SU-DHL-6 (cell line): ENCODE results near the gene ZMYM4.

ENCODE experiments used
- H2AFZ ChIP-seq: fragments of 200-600 bp; sonication (generic); 2 replicates; pipeline ENCODE4 v1.6.1; 2014; ENCODE audit warnings: low read depth, mild to moderate bottlenecking, moderate library complexity, mixed read lengths, antibody characterized with exemption, low read length; ENCODE audit not compliant: severe bottlenecking
- H3F3A ChIP-seq: fragments of 200-600 bp; shearing (Covaris generic); 2 replicates; pipeline ENCODE4 v1.6.0; 2016; ENCODE audit warnings: antibody characterized with exemption, mild to moderate bottlenecking; ENCODE audit not compliant: insufficient read depth
- H3K27ac ChIP-seq: fragments of 200-600 bp; sonication (generic); 2 replicates; pipeline ENCODE4 v1.5.1; 2016; ENCODE audit warnings: low read depth, mild to moderate bottlenecking, low read length, moderate library complexity, mixed read lengths
- H3K27me3 ChIP-seq: fragments of 200-600 bp; sonication (generic), shearing (Covaris generic); 2 replicates; pipeline ENCODE4 v1.6.0; 2014; ENCODE audit warnings: mild to moderate bottlenecking, low read length
- H3K36me3 ChIP-seq: fragments of 200-600 bp; sonication (generic); 2 replicates; pipeline ENCODE4 v1.6.1; 2014; ENCODE audit warnings: mild to moderate bottlenecking, low read length, mixed read lengths
- H3K4me2 ChIP-seq: fragments of 300-600, 200-600 bp; shearing (Covaris generic), sonication (generic); 2 replicates; pipeline ENCODE4 v1.6.0; 2014; ENCODE audit warnings: low read length, low read depth, mild to moderate bottlenecking; ENCODE audit not compliant: poor library complexity, severe bottlenecking
- H3K4me3 ChIP-seq: fragments of 200-600 bp; sonication (generic); 2 replicates; pipeline ENCODE4 v1.5.1; 2014; ENCODE audit warnings: antibody characterized with exemption, low read length, mild to moderate bottlenecking, mixed read lengths; ENCODE audit not compliant: insufficient read depth, poor library complexity, severe bottlenecking
- H3K79me2 ChIP-seq: fragments of 200-600 bp; sonication (generic); 2 replicates; pipeline ENCODE4 v1.6.1; 2014; ENCODE audit warnings: mild to moderate bottlenecking, low read length, moderate library complexity; ENCODE audit not compliant: insufficient read depth
- H3K9ac ChIP-seq: fragments of 200-600 bp; sonication (generic); 2 replicates; pipeline ENCODE4 v1.7.0; 2014; ENCODE audit warnings: mild to moderate bottlenecking, low read length
- H3K9me2 ChIP-seq: fragments of 200-600 bp; sonication (generic); replicated peaks from 2 replicates; pipeline ENCODE4 v1.6.1; 2014; ENCODE audit warnings: low read length; ENCODE audit not compliant: insufficient read depth
- H3K9me3 ChIP-seq: fragments of 200-600 bp; sonication (generic); 2 replicates; pipeline ENCODE4 v1.6.1; 2014; ENCODE audit warnings: low read length, mixed read lengths; ENCODE audit not compliant: insufficient read depth
- H4K20me1 ChIP-seq: fragments of 200-600 bp; sonication (generic); 2 replicates; pipeline ENCODE4 v1.6.1; 2014; ENCODE audit warnings: low read depth, mild to moderate bottlenecking, antibody characterized with exemption, low read length, moderate library complexity, mixed read lengths
- EZH2phosphoT487 ChIP-seq: fragments of 200-600 bp; sonication (generic), shearing (Covaris generic); conservative IDR thresholded peaks from 2 replicates; pipeline ENCODE4 v1.6.1; 2018; ENCODE audit warnings: mild to moderate bottlenecking, antibody characterized with exemption, low read length, moderate library complexity, mixed read lengths
- TF ChIP-seq, protein P1 (sequence below): fragments of 200-600 bp; sonication (generic); IDR thresholded peaks from one replicate; pipeline ENCODE4 v1.5.1; 2017; ENCODE audit warnings: antibody characterized with exemption, mild to moderate bottlenecking, low read length, moderate library complexity; ENCODE audit not compliant: insufficient read depth, poor library complexity, severe bottlenecking

Gene ZMYM4

DNA sequence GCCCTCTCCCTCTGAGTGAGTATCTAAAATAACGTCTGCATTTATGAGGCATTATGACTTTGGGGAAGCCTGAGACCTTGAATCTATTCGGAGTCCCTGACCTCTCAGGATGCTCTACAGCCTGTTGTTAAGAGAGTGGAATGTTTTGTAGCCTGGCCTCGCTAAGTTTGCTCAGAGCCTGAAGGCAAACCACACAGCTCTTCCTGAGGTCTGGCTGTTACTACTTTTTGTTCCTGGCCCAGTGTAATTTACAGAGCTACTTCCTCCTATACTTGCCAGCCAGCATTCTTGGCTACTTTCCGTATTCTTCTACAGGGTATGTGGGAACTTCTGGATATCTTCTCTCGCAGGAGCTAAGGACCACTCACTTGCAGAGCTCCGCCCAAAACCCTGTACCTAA, 3.6 kb upstream of the ZMYM4 start:
- Histone ChIP-seq H2AFZ (no peak overlapping the region), H3K4me2 (no peak overlapping the region), H3F3A (no peaks in the 10 kb centered on the region), H3K4me3 (no peak overlapping the region), H3K9me3 (no peaks in the 10 kb centered on the region), H3K9ac (no peak overlapping the region), H4K20me1 (no peaks in the 10 kb centered on the region), H3K79me2 (peaks cover 8% of the 10 kb centered on the region), H3K27ac (no peak overlapping the region), H3K27me3 (no peaks in the 10 kb centered on the region), H3K36me3 (no peaks in the 10 kb centered on the region), H3K9me2 (no peaks in the 10 kb centered on the region)
- TF ChIP-seq, protein P1, sequence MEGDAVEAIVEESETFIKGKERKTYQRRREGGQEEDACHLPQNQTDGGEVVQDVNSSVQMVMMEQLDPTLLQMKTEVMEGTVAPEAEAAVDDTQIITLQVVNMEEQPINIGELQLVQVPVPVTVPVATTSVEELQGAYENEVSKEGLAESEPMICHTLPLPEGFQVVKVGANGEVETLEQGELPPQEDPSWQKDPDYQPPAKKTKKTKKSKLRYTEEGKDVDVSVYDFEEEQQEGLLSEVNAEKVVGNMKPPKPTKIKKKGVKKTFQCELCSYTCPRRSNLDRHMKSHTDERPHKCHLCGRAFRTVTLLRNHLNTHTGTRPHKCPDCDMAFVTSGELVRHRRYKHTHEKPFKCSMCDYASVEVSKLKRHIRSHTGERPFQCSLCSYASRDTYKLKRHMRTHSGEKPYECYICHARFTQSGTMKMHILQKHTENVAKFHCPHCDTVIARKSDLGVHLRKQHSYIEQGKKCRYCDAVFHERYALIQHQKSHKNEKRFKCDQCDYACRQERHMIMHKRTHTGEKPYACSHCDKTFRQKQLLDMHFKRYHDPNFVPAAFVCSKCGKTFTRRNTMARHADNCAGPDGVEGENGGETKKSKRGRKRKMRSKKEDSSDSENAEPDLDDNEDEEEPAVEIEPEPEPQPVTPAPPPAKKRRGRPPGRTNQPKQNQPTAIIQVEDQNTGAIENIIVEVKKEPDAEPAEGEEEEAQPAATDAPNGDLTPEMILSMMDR = no peak
- TF ChIP-seq EZH2phosphoT487 = no peak

DNA sequence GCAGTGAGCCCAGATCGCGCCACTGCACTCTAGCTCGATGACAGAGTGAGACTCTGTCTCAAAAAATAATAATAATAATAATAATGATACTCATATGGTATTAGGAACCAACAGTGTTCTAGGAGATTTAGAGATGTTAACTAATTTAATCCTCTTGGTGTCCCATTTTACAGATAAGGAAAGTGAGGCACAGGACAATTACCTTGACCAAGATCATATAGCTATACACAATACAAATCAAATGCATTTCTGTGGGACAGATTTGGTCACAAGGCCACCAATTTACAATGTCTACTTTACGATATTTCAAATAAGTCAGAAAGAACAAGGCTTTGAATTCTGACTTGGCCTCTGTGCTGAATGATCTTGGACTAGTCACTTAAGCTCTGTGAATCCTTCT, 2.2 kb upstream of the ZMYM4 start:
- Histone ChIP-seq H3K4me2 (no peak overlapping the region), H3K36me3 (no peaks in the 10 kb centered on the region), H3K79me2 (peaks cover 22% of the 10 kb centered on the region), H4K20me1 (no peaks in the 10 kb centered on the region), H3K4me3 (no peak overlapping the region), H3K27ac (no peak overlapping the region), H3K27me3 (no peaks in the 10 kb centered on the region), H3K9me3 (no peaks in the 10 kb centered on the region), H3K9ac (no peak overlapping the region), H2AFZ (no peak overlapping the region), H3F3A (0 out of 2 replicates have a peak, but pooled peaks cover 3% of the 10 kb centered on the region), H3K9me2 (no peaks in the 10 kb centered on the region)
- TF ChIP-seq EZH2phosphoT487 = no peak
- TF ChIP-seq, protein P1 = no peak

DNA sequence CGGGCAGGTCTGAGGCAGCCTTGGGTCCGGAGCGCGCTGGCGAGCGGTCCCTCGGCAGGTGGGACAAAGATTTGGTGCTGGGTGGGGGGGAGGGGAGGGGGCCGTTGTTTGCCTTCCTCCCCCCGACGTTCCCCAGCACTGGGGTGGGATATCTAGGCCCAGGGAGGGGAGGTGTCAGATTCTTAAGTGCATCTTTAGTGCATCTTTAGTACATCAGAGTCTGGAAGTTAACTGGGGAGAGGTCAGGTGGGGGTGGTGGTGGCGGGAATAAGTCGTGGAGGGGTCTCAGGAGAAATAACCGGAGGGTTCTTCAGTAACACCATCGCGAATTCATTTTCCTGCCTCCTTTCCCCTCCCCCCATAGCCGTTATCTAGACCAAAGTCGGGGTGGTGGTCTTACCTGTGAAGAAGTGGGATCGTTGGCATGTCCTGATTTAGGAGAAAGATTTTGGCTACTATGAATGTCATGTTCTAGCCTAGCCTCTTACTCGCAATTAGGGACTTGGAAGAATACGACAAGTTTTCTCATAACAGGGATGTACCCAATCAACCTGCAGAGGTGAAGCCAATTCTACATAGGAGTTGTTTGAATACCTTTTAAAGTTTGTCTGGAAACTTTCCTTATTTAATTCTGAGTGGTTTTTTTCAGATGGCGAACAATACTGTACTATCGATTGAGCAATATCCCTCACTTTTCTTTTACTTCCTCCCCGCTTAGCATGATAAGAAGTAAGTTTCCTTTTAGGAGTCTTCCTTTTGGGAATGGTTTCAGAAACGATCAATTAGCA, 886 bp downstream of the ZMYM4 start:
- TF ChIP-seq, protein P1 = no peak
- TF ChIP-seq EZH2phosphoT487 = no peak

More for the DNA sequence above, 886 bp downstream of the ZMYM4 start:
- Histone ChIP-seq H3K27me3 (no peaks in the 10 kb centered on the region), H3K9me3 (no peaks in the 10 kb centered on the region), H4K20me1 (no peaks in the 10 kb centered on the region), H3F3A (0 out of 2 replicates have a peak, but pooled peaks cover 3% of the 10 kb centered on the region), H2AFZ (peak overlapping the region; percentile 97), H3K4me3 (peak overlapping the region; percentile 79), H3K36me3 (no peaks in the 10 kb centered on the region), H3K4me2 (peak overlapping the region; percentile 86), H3K27ac (peak overlapping the region; percentile 57), H3K9ac (peak overlapping the region; percentile 95), H3K9me2 (no peaks in the 10 kb centered on the region), H3K79me2 (peaks cover 43% of the 10 kb centered on the region)
